NCI-H1092 treated with DMSO at 0.1 percent for 48 hours (cell line): ENCODE results near the gene EPN2.

Experiments used
- DNase-seq: peaks from one replicate; lab custom pipeline; 2025; lab: John Stamatoyannopoulos, UW

The EPN2 gene

GRCh38 chr17:19239544-19239943 lies 2.4 kb downstream of the EPN2 start:
- no peak for DNase-seq

DNA sequence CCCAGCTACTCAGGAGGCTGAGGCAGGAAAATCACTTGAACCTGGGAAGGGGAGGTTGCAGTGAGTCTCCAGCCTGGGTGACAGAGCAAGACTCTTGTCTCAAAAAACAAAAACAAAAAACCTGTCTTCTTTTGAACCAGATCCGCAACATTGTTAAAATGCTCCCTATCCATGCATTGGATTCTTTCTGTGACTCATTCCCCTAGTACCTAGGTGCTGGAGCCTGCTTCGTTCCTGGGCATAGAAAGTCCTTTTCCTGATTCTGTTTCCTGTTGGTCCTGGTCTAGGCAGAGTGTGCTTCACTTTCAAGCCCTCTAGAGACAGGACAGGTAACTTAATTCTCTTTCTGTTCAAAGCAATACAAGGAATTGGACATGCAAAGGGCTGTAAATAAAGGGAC lies 5.2 kb downstream of the EPN2 start:
- no peak for DNase-seq

- DNase-seq, result no peak
Observed at GRCh38 chr17:19242926-19243325, 5.8 kb downstream of the EPN2 start.

DNA sequence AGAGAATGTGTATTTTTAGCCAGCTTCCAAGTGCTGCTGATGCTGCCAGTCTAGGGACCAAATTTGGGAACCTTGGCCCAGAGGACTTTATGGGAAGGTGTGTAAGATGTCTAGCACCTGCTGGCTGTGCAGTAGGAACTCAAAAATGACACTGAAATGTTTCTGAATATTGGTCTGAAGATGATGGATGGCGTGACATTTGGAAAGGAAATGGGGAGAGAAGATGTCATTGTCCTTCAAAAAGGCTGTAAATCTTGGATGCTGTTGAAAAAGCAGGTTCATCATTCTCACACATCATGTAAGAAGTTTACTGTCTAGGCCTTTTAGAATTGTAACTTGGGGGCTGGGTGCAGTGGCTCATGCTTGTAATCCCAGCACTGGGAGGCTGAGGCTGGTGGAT lies 6.7 kb downstream of the EPN2 start:
- DNase-seq, result no peak

- DNase-seq, result no peak
Observed at GRCh38 chr17:19244357-19244756, 7.2 kb downstream of the EPN2 start.

DNA sequence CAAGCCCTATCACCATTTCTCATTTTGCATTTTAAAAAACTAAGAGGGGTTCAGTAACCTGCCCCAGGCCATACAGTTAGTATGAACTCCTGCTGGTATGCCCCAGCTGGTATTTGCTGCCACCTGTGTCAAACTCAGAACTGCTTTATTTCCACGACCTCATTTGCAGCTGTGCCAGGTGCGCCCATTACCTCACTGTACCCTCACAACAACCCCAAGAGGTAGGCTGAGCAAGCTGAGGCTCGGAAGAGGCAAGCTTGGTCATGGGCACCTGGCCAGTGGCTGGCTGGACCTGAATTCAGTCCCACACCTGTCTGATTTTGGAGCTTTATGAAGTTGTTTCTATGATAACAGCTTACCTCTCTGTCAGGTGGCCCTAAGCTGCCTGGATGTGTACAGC lies 7.6 kb downstream of the EPN2 start:
- DNase-seq, result no peak

DNA sequence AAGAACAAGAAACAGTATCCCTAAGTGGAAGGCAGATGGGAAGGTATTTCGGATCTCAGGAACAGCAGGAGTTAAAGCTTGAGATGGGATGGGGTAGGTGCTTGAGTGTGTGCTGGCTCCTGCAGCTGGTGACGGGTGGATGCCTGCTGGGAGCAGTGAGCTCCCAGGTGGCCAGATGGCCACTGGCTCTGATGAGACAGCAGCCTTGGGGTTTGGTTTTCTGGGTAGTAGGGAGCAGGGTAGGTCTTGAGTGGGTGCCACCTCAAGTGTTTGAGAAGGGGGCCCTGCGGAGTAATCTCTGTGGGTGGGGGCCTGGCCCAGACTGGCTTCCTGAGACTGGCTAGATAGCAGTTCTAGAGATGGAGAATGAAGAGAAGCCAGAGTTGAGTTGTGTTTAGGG lies 10.3 kb downstream of the EPN2 start:
- DNase-seq, result no peak

- DNase-seq, result no peak
Observed at GRCh38 chr17:19248151-19248927, 11.2 kb downstream of the EPN2 start.

DNA sequence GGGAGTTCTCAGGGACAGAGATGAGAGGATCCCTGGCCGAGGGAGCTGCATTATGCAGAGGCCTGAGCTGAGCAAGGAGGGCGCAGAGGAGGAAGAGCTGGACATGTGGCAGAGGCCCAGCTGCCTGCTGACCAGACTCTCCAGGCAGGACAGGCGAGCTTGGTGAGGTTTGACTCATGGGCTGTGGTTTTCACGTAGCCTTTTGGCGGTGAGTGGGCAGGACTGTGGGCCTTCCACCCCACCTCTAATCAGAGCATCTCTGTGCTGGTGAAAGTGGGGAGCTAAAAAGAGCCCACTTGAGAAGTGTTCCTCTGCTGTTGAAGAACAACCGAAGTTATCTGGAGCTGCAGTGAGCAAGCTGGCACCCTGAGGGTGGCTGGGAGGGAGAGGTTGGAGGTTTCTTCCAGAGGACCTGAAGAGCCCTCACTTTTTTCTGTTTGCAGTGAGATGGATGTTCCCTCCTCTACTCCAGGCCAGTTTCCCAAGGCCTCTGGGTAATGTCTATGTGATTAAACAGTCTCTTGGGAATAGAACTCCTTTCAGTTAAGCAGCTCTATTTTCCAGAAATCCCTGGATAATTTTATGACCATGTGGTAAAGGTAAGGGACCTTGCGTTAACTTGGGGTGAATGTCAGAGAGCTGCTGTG lies 11.9 kb downstream of the EPN2 start:
- DNase-seq, result no peak

GRCh38 chr17:19249681-19250080 lies 12.5 kb downstream of the EPN2 start:
- no peak for DNase-seq

- DNase-seq, result peak; percentile 45
Observed at GRCh38 chr17:19250421-19251173, 13.4 kb downstream of the EPN2 start.

GRCh38 chr17:19253112-19253511 lies 15.9 kb downstream of the EPN2 start:
- no peak for DNase-seq

GRCh38 chr17:19254651-19255050 lies 17.5 kb downstream of the EPN2 start:
- no peak for DNase-seq

DNA sequence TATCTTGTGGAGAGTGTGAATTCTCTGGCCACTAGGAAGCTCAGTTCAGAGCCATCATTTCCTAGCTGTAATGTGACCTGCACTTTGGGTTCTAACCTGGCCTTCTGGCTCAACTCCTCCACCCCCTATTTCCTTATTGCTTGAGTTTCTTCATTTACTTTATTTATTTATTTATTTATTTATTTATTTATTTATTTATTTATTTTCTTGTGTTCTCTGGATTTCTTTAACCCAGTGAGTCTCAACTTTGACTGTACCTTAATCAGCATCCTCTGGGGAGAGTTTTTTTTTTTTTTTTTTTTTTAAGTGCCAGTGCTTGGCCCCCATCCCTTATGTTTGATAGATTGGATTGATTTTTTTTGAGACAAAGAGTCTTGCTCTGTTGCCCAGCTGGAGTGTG lies 18.1 kb downstream of the EPN2 start:
- DNase-seq, result no peak

DNA sequence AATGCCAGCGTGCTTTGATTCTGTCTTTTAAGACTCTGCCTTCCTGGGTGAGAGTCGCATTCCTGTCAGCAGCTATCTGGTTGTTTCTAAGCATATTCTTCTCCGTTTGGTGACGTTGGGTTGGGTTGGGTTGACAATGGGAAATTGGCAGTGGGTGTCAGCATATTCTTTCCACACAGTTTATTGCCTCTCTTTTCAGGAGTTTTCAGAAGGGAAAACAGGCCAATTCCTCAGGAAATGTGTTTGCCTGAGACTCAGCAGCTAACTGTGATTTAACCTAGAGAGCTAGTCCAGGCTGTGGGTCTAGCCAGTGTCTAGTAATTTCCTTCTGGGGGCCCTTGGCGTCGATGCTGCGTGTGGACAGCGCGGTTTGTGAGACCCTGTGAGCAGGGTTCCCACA lies 21.2 kb downstream of the EPN2 start:
- DNase-seq, result no peak

DNA sequence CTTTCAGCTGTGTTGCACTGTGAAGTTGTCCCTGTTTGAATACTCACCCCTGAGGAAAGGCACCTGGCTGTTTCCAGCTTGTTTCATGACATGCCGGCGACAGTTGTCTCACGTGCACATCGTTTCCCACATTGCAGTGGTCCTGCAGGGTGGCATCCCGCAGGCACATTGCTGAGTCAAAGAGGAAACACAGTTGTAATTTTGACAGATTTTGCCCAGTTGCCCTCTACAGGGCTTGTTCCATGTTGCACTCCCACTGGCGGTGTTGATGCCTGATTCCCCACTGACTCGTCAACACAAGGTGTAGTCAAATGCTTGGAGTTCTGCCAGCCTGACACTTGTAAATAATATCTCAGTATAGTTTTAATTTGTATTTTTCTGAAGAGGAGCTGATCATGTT lies 23.8 kb downstream of the EPN2 start:
- DNase-seq, result no peak

DNA sequence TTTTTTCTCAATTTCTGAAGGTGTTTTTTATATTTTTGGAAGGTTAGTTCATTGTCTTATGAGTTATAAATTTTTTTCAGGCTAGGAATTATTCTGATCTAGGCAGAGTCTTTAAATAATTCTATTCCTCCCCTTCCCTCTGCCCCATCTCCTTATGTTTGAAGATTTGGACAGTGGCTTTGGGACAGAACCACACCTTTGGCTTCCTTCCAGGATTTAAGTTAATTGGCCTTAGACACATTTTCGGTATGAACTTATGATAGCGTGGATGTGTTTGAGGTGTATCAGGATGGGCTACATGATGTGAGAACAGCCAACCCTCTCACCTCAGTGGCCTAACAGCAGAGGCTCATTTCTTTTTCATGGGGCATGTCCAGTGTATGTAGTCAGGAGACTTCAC lies 24.3 kb downstream of the EPN2 start:
- no peak for DNase-seq

DNA sequence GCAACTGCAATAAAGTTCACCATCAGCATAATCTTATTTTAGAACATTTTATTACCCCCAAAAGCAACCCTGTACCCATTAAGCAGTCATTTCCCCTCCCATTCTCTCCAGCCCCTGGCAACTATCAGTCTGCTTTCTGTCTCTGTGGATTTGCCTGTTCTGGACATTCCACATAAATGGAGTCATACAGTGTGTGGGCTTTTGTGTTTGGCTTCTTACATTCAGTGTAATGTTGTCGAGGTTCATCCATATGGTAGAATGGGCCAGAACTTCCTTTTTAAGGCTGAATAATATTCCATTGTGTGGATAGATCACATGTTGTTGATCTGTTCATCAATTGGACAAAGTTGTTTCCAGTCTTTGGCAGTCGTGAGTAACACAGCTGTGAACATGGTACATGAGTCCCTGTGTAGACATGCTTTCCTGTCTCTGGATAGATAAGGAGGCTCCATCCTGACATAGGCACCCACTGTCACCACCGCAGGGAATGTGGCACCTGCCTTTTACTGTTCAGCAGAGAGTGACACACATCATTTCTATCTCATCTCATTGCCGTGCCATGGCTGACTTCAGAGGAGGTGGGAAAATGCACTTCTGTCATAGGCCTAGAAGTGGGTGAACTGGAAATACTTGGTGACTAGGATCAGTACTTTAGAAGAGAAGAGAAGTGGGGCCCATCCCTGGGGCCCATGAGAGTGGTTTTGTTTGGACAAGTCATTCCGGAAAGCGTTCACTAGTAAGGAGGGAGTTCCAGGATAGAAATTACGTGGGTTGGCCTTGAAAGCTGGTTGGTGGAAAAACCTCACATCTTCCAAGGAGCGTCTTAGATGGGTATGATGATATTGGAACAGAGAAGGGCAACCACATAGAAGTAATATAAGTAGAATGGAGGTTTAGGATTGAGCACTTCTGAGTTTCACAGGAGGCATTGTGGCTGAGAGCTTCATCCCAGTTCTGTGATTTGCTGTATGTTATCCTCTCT lies 25.8 kb downstream of the EPN2 start:
- DNase-seq, result no peak

GRCh38 chr17:19263641-19264051 lies 26.5 kb downstream of the EPN2 start:
- no peak for DNase-seq

- DNase-seq, result no peak
Observed at GRCh38 chr17:19264268-19264667, 27.1 kb downstream of the EPN2 start.

GRCh38 chr17:19264681-19265080 lies 27.5 kb downstream of the EPN2 start:
- peak; percentile 18 for DNase-seq

- no peak for DNase-seq
Observed at GRCh38 chr17:19265755-19266154, 28.6 kb downstream of the EPN2 start.
